Measurements from ENCODE around the gene C16orf89.

C16orf89 gene

GRCh38 chr16:5042574-5043171 lies 23.1 kb downstream of the C16orf89 start:
- H3K4me1 ChIP-seq (ENCODE audit: control insufficient read depth, insufficient read depth, low read length), result no peaks in the 10 kb centered on the region
- no peak overlapping the region for H3K4me3 ChIP-seq (ENCODE audit: insufficient read depth, low read depth, low read length)
- WGBS, 2 experiments, result 79% methylated on average over 14 of the region's 14 CpGs
- no peaks in the 10 kb centered on the region for H3K36me3 ChIP-seq (ENCODE audit: control insufficient read depth, insufficient read depth, low read length)
- no peaks in the 10 kb centered on the region for H3K9me3 ChIP-seq (ENCODE audit: control insufficient read depth, low read length)
- H3K27ac ChIP-seq (ENCODE audit: insufficient read depth, low read depth, low read length, poor library complexity, severe bottlenecking), result no peak overlapping the region
- no peaks in the 10 kb centered on the region for H3K27me3 ChIP-seq (ENCODE audit: control insufficient read depth, insufficient read depth, low read length, poor library complexity, severe bottlenecking)

GRCh38 chr16:5041600-5042133 lies 24.1 kb downstream of the C16orf89 start:
- H3K27ac ChIP-seq (ENCODE audit: insufficient read depth, low read depth, low read length, poor library complexity, severe bottlenecking), result no peak overlapping the region
- no peak overlapping the region for H3K4me3 ChIP-seq (ENCODE audit: insufficient read depth, low read depth, low read length)
- H3K4me1 ChIP-seq (ENCODE audit: control insufficient read depth, insufficient read depth, low read length), result no peaks in the 10 kb centered on the region
- no peaks in the 10 kb centered on the region for H3K27me3 ChIP-seq (ENCODE audit: control insufficient read depth, insufficient read depth, low read length, poor library complexity, severe bottlenecking)
- H3K9me3 ChIP-seq (ENCODE audit: control insufficient read depth, low read length), result no peaks in the 10 kb centered on the region
- WGBS, 2 experiments, result 85 to 91% methylated on average over 12 of the region's 12 CpGs
- no peaks in the 10 kb centered on the region for H3K36me3 ChIP-seq (ENCODE audit: control insufficient read depth, insufficient read depth, low read length)

- no peaks in the 10 kb centered on the region for H3K4me1 ChIP-seq (ENCODE audit: control insufficient read depth, insufficient read depth, low read length)
- H3K36me3 ChIP-seq (ENCODE audit: control insufficient read depth, insufficient read depth, low read length), result no peaks in the 10 kb centered on the region
- no peaks in the 10 kb centered on the region for H3K27me3 ChIP-seq (ENCODE audit: control insufficient read depth, insufficient read depth, low read length, poor library complexity, severe bottlenecking)
- H3K9me3 ChIP-seq (ENCODE audit: control insufficient read depth, low read length), result no peaks in the 10 kb centered on the region
- no peak overlapping the region for H3K27ac ChIP-seq (ENCODE audit: insufficient read depth, low read depth, low read length, poor library complexity, severe bottlenecking)
- H3K4me3 ChIP-seq (ENCODE audit: insufficient read depth, low read depth, low read length), result no peak overlapping the region
- 90 to 93% methylated on average over 7 of the region's 7 CpGs for WGBS, 2 experiments
Observed at GRCh38 chr16:5040451-5040850, 25.3 kb downstream of the C16orf89 start.

GRCh38 chr16:5036228-5037156 lies 29.3 kb downstream of the C16orf89 start:
- no peak overlapping the region for H3K27ac ChIP-seq (ENCODE audit: insufficient read depth, low read depth, low read length, poor library complexity, severe bottlenecking)
- 64% methylated on average over 12 of the region's 12 CpGs for WGBS, 2 experiments
- H3K4me3 ChIP-seq (ENCODE audit: insufficient read depth, low read depth, low read length), result no peak overlapping the region
- H3K27me3 ChIP-seq (ENCODE audit: control insufficient read depth, insufficient read depth, low read length, poor library complexity, severe bottlenecking), result peaks cover 9% of the 10 kb centered on the region
- no peaks in the 10 kb centered on the region for H3K9me3 ChIP-seq (ENCODE audit: control insufficient read depth, low read length)
- no peaks in the 10 kb centered on the region for H3K36me3 ChIP-seq (ENCODE audit: control insufficient read depth, insufficient read depth, low read length)
- H3K4me1 ChIP-seq (ENCODE audit: control insufficient read depth, insufficient read depth, low read length), result peaks cover 11% of the 10 kb centered on the region

- WGBS, 2 experiments, result 85 to 90% methylated on average over 1 of the region's 1 CpG
- Histone ChIP-seq H3K27ac (ENCODE audit: insufficient read depth, low read depth, low read length, poor library complexity, severe bottlenecking) (no peak overlapping the region), H3K27me3 (ENCODE audit: control insufficient read depth, insufficient read depth, low read length, poor library complexity, severe bottlenecking) (peaks cover 9% of the 10 kb centered on the region), H3K36me3 (ENCODE audit: control insufficient read depth, insufficient read depth, low read length) (no peaks in the 10 kb centered on the region), H3K4me3 (ENCODE audit: insufficient read depth, low read depth, low read length) (no peak overlapping the region), H3K9me3 (ENCODE audit: control insufficient read depth, low read length) (no peaks in the 10 kb centered on the region), H3K4me1 (ENCODE audit: control insufficient read depth, insufficient read depth, low read length) (peaks cover 11% of the 10 kb centered on the region)
Observed at GRCh38 chr16:5035909-5036227, 29.9 kb downstream of the C16orf89 start.

GRCh38 chr16:5034167-5034523 lies 31.6 kb downstream of the C16orf89 start:
- WGBS, 2 experiments, result 39 to 44% methylated on average over 2 of the region's 2 CpGs
- peak overlapping the region; percentile 86 for H3K4me3 ChIP-seq (ENCODE audit: insufficient read depth, low read depth, low read length)
- H3K9me3 ChIP-seq (ENCODE audit: control insufficient read depth, low read length), result no peaks in the 10 kb centered on the region
- H3K36me3 ChIP-seq (ENCODE audit: control insufficient read depth, insufficient read depth, low read length), result no peaks in the 10 kb centered on the region
- peaks cover 11% of the 10 kb centered on the region for H3K4me1 ChIP-seq (ENCODE audit: control insufficient read depth, insufficient read depth, low read length)
- peaks cover 9% of the 10 kb centered on the region for H3K27me3 ChIP-seq (ENCODE audit: control insufficient read depth, insufficient read depth, low read length, poor library complexity, severe bottlenecking)
- no peak overlapping the region for H3K27ac ChIP-seq (ENCODE audit: insufficient read depth, low read depth, low read length, poor library complexity, severe bottlenecking)

GRCh38 chr16:5033256-5034166 lies 32.2 kb downstream of the C16orf89 start, which contains the start of gene NAGPA:
TSS of gene NAGPA (minus strand) at chr16:5033935. CDS start at chr16:5033914, 21 bp downstream.
- H3K4me3 ChIP-seq (ENCODE audit: insufficient read depth, low read depth, low read length), result peak within 1 kb of the TSS; percentile 86
- 1% methylated on average over 104 of the region's 104 CpGs for WGBS, 2 experiments
- peaks cover 11% of the 10 kb centered on the region for H3K4me1 ChIP-seq (ENCODE audit: control insufficient read depth, insufficient read depth, low read length)
- no peaks in the 10 kb centered on the region for H3K36me3 ChIP-seq (ENCODE audit: control insufficient read depth, insufficient read depth, low read length)
- peak within 1 kb of the TSS; percentile 32 for H3K27ac ChIP-seq (ENCODE audit: insufficient read depth, low read depth, low read length, poor library complexity, severe bottlenecking)
- no peaks in the 10 kb centered on the region for H3K9me3 ChIP-seq (ENCODE audit: control insufficient read depth, low read length)
- H3K27me3 ChIP-seq (ENCODE audit: control insufficient read depth, insufficient read depth, low read length, poor library complexity, severe bottlenecking), result peaks cover 9% of the 10 kb centered on the region

GRCh38 chr16:5032748-5033167 lies 33.0 kb downstream of the C16orf89 start:
- Histone ChIP-seq H3K27ac (ENCODE audit: insufficient read depth, low read depth, low read length, poor library complexity, severe bottlenecking) (no peak overlapping the region), H3K27me3 (ENCODE audit: control insufficient read depth, insufficient read depth, low read length, poor library complexity, severe bottlenecking) (peaks cover 9% of the 10 kb centered on the region), H3K4me1 (ENCODE audit: control insufficient read depth, insufficient read depth, low read length) (peaks cover 11% of the 10 kb centered on the region), H3K36me3 (ENCODE audit: control insufficient read depth, insufficient read depth, low read length) (no peaks in the 10 kb centered on the region), H3K4me3 (ENCODE audit: insufficient read depth, low read depth, low read length) (peak overlapping the region; percentile 86), H3K9me3 (ENCODE audit: control insufficient read depth, low read length) (no peaks in the 10 kb centered on the region)
- 64 to 65% methylated on average over 12 of the region's 12 CpGs for WGBS, 2 experiments

GRCh38 chr16:5031601-5032000 lies 34.2 kb downstream of the C16orf89 start:
- 89 to 93% methylated on average over 7 of the region's 7 CpGs for WGBS, 2 experiments
- Histone ChIP-seq H3K36me3 (ENCODE audit: control insufficient read depth, insufficient read depth, low read length) (no peaks in the 10 kb centered on the region), H3K27ac (ENCODE audit: insufficient read depth, low read depth, low read length, poor library complexity, severe bottlenecking) (no peak overlapping the region), H3K27me3 (ENCODE audit: control insufficient read depth, insufficient read depth, low read length, poor library complexity, severe bottlenecking) (peaks cover 9% of the 10 kb centered on the region), H3K4me3 (ENCODE audit: insufficient read depth, low read depth, low read length) (no peak overlapping the region), H3K4me1 (ENCODE audit: control insufficient read depth, insufficient read depth, low read length) (peaks cover 11% of the 10 kb centered on the region), H3K9me3 (ENCODE audit: control insufficient read depth, low read length) (no peaks in the 10 kb centered on the region)
